ENCODE measurements around the gene HMG20B.
A peak's percentile ranks its signal among the peaks of the same experiment; 100 is the strongest.

The HMG20B gene

DNA sequence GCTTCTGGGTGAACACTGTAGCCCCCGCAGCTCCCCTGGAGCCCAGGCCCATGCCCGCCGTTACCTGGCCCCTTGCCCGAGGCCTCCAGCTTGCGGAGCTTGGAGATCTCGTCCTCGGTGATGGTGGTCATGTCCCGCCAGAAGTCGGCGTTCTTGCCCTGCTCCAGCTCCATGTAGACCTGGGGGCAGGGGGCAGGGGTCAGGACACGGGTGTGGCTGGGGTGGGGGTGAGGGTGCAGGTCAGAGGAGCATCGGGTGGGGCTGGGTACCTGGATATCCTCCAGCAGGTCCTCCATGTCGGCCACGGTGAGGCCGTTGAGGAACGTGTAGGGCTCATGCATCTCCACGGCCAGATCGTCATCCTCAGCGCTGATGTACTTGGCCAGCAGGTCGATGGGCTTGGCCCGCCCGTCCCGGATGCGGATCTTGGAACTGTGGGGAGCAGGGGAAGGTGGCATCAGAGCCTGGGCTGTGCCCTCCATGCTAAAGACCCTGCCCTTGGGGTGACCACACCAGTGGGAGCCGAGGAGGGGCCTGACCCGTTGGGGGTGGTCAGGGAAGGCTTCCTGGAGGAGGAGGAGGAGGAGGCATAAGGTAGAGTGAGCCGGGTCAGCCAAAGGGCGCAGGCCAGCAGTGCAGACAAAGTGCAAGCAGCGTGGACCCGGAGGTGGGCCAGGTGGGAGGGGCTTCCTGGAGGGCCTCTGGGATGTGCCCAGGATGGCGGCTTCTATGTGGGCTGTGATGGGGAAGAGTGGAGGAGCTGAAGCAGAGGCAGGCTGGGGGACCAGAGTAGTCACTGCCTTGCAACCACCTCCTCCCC is 46.3 kb downstream of the HMG20B start:
- DNase-seq, result peak in 1 of 56 donors; percentile 19

DNA sequence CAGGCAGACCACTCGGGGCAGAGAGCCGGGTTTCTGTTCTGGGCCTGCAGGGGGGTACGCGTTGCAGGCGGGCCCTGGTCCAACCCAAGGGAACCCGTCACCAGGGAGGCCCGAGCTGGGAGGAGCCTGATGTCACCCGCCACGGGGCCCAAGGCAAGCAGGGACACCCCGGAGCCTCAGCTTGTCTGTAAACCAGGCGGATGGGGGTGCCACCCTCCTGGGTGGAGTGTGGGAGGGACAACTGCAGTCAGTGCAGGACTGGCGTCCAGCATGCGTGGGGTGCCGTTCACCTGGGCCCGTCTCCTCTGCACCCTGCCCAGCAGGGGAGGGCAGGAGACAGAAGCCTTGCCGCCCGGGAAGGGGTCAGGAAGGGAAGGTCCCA is 46.9 kb downstream of the HMG20B start:
- DNase-seq, result no peak

DNA sequence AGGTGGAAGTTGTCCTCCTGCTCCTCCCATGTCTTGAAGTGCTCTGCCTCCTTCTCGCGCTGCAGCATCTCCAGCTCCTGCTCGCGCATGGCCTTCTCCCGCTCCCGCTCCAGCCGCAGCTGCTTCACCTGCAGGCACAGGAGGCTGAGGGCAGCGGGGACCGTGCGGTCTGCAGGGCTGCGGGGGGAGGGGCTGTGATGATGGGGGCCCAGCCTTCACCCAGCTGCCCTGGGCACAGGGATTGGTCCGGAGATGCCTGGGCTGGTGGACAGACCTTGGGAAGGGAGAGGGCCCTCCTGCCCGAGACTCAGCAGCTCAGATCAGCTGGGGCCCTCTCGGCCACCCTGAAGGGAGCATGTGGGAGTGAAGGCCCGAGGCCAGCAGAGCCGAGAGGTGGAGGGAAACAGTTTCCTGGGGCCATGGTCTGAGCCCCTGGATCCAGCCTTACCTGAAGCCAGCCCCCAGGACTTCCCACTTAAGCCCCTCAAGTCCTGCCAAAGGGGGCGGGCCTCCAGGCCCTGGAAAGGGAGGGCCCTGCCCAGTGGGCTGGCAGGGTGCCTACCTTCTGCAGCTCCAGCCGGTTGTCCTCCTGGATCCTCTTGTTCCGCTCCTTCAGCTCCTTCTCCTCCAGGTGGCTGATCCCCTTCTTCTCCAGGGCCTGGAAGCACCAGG is 47.5 kb downstream of the HMG20B start:
- no peak for DNase-seq

DNA sequence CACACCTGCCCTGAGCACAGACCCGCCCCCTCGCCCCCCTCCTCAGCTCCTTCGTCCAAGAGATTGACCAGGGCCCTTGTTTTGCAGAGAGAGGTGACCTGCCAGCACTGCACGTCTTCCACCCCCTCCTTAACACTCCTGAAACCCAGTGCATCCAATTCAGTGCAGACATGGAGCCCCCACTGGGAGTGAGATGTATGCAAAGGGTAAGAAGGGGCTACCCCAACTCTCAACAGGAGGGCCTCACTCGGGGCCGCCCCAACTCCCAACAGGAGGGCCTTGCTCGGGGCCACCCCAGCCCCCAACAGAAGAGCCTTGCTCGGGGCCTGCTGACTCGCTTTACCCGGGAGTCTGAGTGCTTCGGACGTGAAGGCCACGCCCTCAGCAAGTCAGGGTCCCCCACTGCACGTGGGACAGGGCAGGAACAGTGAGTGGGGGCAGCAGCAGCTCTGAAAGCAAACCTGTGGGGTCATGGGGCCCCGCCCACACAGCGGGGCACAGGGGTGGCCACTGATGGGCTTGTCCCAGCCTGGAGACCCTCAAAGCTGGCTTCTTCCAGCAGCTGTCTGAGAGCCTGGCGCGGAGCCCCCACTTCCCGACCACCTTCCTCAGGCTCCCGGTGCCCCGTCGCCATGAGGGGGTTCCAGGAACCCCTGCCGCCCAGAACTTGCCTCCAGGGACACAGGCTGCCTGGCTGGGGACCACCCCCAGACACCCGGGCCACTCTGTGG is 48.2 kb downstream of the HMG20B start:
- DNase-seq, result no peak

- no peak for DNase-seq
These were observed 48.9 kb downstream of the HMG20B start for GRCh38 chr19:3621689-3622088.

DNA sequence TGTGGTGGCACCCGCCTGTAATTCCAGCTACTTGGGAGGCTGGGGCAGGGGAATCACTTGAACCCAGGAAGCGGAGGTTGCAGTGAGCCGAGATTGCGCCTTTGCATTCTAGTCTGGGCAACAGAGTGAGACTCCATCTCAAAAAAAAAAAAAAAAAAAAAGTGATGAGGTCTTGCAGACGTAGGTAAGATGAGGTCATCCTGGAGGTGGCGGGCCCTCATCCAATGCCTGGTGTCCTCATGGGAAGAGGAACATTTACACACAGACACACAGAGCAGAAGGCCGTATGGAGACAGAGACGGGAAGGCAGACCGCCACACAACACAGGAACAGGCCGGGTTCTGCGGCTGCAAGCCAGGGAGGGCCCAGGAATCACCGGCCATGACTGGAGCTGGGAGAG is 49.5 kb downstream of the HMG20B start:
- DNase-seq, result no peak

- no peak for DNase-seq
These were observed 51.0 kb downstream of the HMG20B start for GRCh38 chr19:3623716-3624115.

- no peak for DNase-seq
These were observed 53.3 kb downstream of the HMG20B start for GRCh38 chr19:3625996-3626472.

DNA sequence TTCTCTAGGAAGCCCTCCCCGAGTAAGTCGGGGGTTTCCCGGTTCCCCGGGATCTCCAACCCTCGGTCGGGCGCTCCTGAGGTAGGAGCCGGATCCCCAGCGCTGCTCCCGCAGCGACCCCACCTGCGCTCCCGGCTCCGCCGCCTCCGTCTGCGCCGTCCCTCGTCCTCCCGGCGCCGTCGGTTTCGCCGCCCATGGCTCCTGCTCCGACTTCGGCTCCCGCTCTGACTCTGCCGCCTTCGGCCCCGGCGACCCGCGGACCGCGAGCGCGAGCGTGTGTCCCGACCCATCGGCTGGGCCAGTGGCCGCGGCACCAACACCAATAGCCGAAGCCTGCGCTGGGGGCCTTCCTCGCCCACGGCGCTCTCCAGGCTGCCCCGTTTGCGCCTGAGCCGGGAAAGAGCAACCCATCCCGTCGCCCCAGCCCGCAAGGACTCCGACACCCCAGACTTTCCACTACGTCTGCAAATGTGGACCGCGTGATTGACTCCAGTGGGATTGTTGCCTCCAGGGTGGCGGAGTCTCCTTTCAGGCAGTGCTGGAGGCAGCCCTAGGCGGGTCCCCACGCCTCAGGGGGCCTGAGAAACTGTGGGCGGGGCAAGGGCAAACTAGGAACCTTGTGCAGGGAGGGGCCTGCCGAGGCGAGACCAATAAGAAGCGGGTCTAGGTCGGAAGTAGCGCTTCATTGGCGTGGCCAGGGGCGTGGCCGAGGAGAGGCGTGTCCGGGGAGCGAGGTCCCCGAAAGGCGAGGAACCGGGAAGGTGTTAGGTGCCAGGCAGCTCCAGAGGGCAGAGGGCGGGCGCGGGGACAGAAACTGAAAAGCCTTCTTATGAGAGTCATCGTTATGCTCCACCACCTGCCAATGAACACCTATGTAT is 54.0 kb downstream of the HMG20B start, which contains the start of gene CACTIN:
Gene CACTIN (minus strand): TSS at position 318 of the 878 bp plus-strand sequence. CDS start 28 bp downstream, at position 290.
- peak; percentile 88 to 99 (median 96) for DNase-seq

GRCh38 chr19:3627351-3627723 is 54.6 kb downstream of the HMG20B start:
- DNase-seq, result no peak

Measured in nucleus accumbens (tissue), 56 donors.